ENCODE results near the gene IL2RA.

Gene IL2RA

GRCh38 chr10:6102128-6102527 lies 40.0 kb upstream of the IL2RA start:
- H3K9ac ChIP-seq (ENCODE audit: low read depth, low read length, poor library complexity, severe bottlenecking), result no peak overlapping the region
- H3K4me3 ChIP-seq (ENCODE audit: low read length, poor library complexity, severe bottlenecking), result no peak overlapping the region
- no peaks in the 10 kb centered on the region for H3K9me2 ChIP-seq (replicated peaks; ENCODE audit: low read depth, low read length)
- no peak for TF ChIP-seq EZH2phosphoT487 (IDR thresholded peaks at IDR 0.05; ENCODE audit: borderline replicate concordance)
- TF ChIP-seq CTCF (conservative IDR thresholded peaks at IDR 0.05; ENCODE audit: low read length), result no peak
- no peaks in the 10 kb centered on the region for H3K27me3 ChIP-seq (ENCODE audit: insufficient read depth, low read length, poor library complexity, severe bottlenecking)
- H4K20me1 ChIP-seq (ENCODE audit: insufficient read depth, low read length, poor library complexity, severe bottlenecking), result peaks cover 35% of the 10 kb centered on the region
- no peaks in the 10 kb centered on the region for H3K9me3 ChIP-seq (ENCODE audit: insufficient read depth, low read depth, low read length)
- peaks cover 77% of the 10 kb centered on the region for H3K79me2 ChIP-seq (ENCODE audit: insufficient read depth, low read length)
- no peaks in the 10 kb centered on the region for H3K4me1 ChIP-seq (ENCODE audit: insufficient read depth, low read length, poor library complexity, severe bottlenecking)
- H2AFZ ChIP-seq (ENCODE audit: low read length), result no peak overlapping the region
- no peaks in the 10 kb centered on the region for H3F3A ChIP-seq (ENCODE audit: low read depth)
- H3K36me3 ChIP-seq (ENCODE audit: insufficient read depth, low read length), result peaks cover 91% of the 10 kb centered on the region
- no peak overlapping the region for H3K4me2 ChIP-seq (ENCODE audit: low read depth, low read length, poor library complexity, severe bottlenecking)

GRCh38 chr10:6101181-6101580 lies 39.0 kb upstream of the IL2RA start:
- H4K20me1 ChIP-seq (ENCODE audit: insufficient read depth, low read length, poor library complexity, severe bottlenecking), result peaks cover 42% of the 10 kb centered on the region
- peaks cover 87% of the 10 kb centered on the region for H3K79me2 ChIP-seq (ENCODE audit: insufficient read depth, low read length)
- H3K36me3 ChIP-seq (ENCODE audit: insufficient read depth, low read length), result peaks cover 86% of the 10 kb centered on the region

GRCh38 chr10:6100370-6100769 lies 38.2 kb upstream of the IL2RA start:
- no peaks in the 10 kb centered on the region for H3K9me3 ChIP-seq (ENCODE audit: insufficient read depth, low read depth, low read length)
- peaks cover 95% of the 10 kb centered on the region for H3K79me2 ChIP-seq (ENCODE audit: insufficient read depth, low read length)
- no peaks in the 10 kb centered on the region for H3F3A ChIP-seq (ENCODE audit: low read depth)
- H3K9me2 ChIP-seq (replicated peaks; ENCODE audit: low read depth, low read length), result no peaks in the 10 kb centered on the region
- no peak overlapping the region for H3K9ac ChIP-seq (ENCODE audit: low read depth, low read length, poor library complexity, severe bottlenecking)
- H3K36me3 ChIP-seq (ENCODE audit: insufficient read depth, low read length), result peaks cover 80% of the 10 kb centered on the region; the same call in 1 of the 2 replicates
- no peak overlapping the region for H3K4me2 ChIP-seq (ENCODE audit: low read depth, low read length, poor library complexity, severe bottlenecking)
- no peak for TF ChIP-seq EZH2phosphoT487 (IDR thresholded peaks at IDR 0.05; ENCODE audit: borderline replicate concordance)
- TF ChIP-seq CTCF (conservative IDR thresholded peaks at IDR 0.05; ENCODE audit: low read length), result no peak
- peaks cover 48% of the 10 kb centered on the region for H4K20me1 ChIP-seq (ENCODE audit: insufficient read depth, low read length, poor library complexity, severe bottlenecking)
- no peak overlapping the region for H3K4me3 ChIP-seq (ENCODE audit: low read length, poor library complexity, severe bottlenecking)
- H3K27me3 ChIP-seq (ENCODE audit: insufficient read depth, low read length, poor library complexity, severe bottlenecking), result no peaks in the 10 kb centered on the region
- H2AFZ ChIP-seq (ENCODE audit: low read length), result no peak overlapping the region
- H3K4me1 ChIP-seq (ENCODE audit: insufficient read depth, low read length, poor library complexity, severe bottlenecking), result peaks cover 7% of the 10 kb centered on the region

More at GRCh38 chr10:6101181-6101580, 39.0 kb upstream of the IL2RA start:
- H3K9me2 ChIP-seq (replicated peaks; ENCODE audit: low read depth, low read length), result no peaks in the 10 kb centered on the region
- H3K4me3 ChIP-seq (ENCODE audit: low read length, poor library complexity, severe bottlenecking), result no peak overlapping the region
- no peak overlapping the region for H3K9ac ChIP-seq (ENCODE audit: low read depth, low read length, poor library complexity, severe bottlenecking)
- H2AFZ ChIP-seq (ENCODE audit: low read length), result no peak overlapping the region
- H3K4me1 ChIP-seq (ENCODE audit: insufficient read depth, low read length, poor library complexity, severe bottlenecking), result no peaks in the 10 kb centered on the region
- no peak for TF ChIP-seq CTCF (conservative IDR thresholded peaks at IDR 0.05; ENCODE audit: low read length)
- TF ChIP-seq EZH2phosphoT487 (IDR thresholded peaks at IDR 0.05; ENCODE audit: borderline replicate concordance), result no peak
- no peaks in the 10 kb centered on the region for H3K27me3 ChIP-seq (ENCODE audit: insufficient read depth, low read length, poor library complexity, severe bottlenecking)
- no peaks in the 10 kb centered on the region for H3K9me3 ChIP-seq (ENCODE audit: insufficient read depth, low read depth, low read length)
- H3F3A ChIP-seq (ENCODE audit: low read depth), result no peaks in the 10 kb centered on the region
- no peak overlapping the region for H3K4me2 ChIP-seq (ENCODE audit: low read depth, low read length, poor library complexity, severe bottlenecking)
